Measurements from ENCODE around the gene FAM8A1. TPM values are rescaled to one million over a fixed set of nuclear protein-coding genes. Genes with fewer than 3 reads are reported as not detected.
A peak's percentile ranks its signal among the peaks of the same experiment; 100 is the strongest.

FAM8A1 gene
- total and polyA plus RNA-seq, 4 donors = 12.1 to 38.4 (median 18.0) TPM

DNA sequence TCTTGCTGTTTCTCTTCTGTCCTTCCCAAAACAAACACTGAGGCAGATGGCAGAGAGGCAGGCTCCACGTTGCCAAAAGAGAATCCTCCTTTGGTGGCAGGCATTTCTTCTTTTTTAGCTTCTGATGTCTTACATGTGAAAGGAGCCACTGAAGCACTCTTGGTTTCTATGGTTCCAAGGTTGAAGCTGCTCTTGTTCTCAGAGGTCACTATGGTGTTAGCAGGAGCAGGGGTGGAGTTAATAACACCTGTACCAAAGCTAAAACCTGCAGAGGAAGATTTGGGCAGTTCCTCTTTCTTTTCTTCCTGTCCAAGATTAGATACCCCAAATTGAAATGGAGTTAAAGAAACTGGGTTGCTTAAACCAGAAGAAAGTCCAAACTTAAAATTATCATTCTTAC is 28.8 kb downstream of the FAM8A1 start:
- H3K27ac ChIP-seq (ENCODE audit: low read depth in 1 of 2, low read length in 1 of 2) = no peak overlapping the region
- WGBS, 2 donors = 61 to 77% methylated on average over 1 of the region's 1 CpG

DNA sequence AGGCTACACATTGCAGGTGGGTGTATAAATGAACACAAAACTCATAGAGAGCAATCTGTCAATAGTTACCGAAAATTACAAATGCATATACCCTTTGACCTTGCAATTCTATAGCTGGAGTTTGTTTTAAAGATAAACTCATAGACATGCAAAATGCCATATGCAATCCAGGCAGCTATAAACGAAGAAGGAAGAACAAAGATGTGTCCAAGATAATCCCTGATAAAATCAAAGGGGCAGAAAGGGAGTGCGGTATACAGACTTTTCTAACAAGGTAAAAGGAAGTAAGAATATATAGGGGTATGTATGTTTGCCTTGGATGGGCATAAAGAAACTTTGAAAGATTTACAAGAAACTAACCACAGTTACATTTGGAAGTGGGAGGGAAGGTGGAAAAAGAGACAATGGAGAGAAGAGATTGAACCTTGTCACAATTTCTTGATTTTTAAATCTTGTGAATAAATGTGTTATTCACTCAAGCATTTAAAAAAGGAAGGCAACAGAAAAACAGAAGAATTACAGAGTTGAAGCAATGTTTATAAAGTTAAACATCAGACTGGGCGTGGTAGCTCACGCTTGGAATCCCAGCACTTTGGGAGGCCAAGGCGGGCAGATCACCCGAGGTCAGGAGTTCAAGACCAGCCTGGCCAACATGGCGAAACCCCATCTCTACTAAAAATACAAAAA is 29.9 kb downstream of the FAM8A1 start:
- H3K9me3 ChIP-seq (ENCODE audit: control insufficient read depth in 4 of 4, insufficient read depth in 3 of 4, low read length in 3 of 4) = no peaks in the 10 kb centered on the region
- peaks cover 0 to 14% (median 0%) of the 10 kb centered on the region in 5 donors for H3K4me1 ChIP-seq (ENCODE audit: control insufficient read depth in 5 of 5, insufficient read depth in 5 of 5, low read length in 5 of 5)
- 73 to 84% methylated on average over 8 of the region's 8 CpGs for WGBS, 2 donors
- H3K4me3 ChIP-seq = no peak overlapping the region
- no peak for TF ChIP-seq CTCF (IDR thresholded peaks at IDR 0.05; ENCODE audit: control extremely low read depth, extremely low read depth)
- ATAC-seq (ENCODE audit: insufficient read depth, low FRiP score) (no peak), DNase-seq (no peak)
- no peak overlapping the region for H3K9ac ChIP-seq (ENCODE audit: insufficient read depth in 1 of 2, low read length in 2 of 2)
- H3K27ac ChIP-seq (ENCODE audit: low read depth in 1 of 2, low read length in 1 of 2) = peak overlapping the region in 1 of 2 donors; percentile 53
- peaks cover 11 to 27% (median 18%) of the 10 kb centered on the region in 4 donors for H3K36me3 ChIP-seq (ENCODE audit: control insufficient read depth in 4 of 4, insufficient read depth in 4 of 4, low read length in 4 of 4)
- H3K27me3 ChIP-seq (ENCODE audit: control insufficient read depth in 3 of 3, insufficient read depth in 3 of 3, low read length in 2 of 3) = no peaks in the 10 kb centered on the region

More for the DNA sequence above, 28.8 kb downstream of the FAM8A1 start:
- Histone ChIP-seq H3K4me1 (ENCODE audit: control insufficient read depth in 5 of 5, insufficient read depth in 5 of 5, low read length in 5 of 5) (peaks cover 0 to 13% (median 0%) of the 10 kb centered on the region in 5 donors), H3K9ac (ENCODE audit: insufficient read depth in 1 of 2, low read length in 2 of 2) (no peak overlapping the region), H3K4me3 (no peak overlapping the region), H3K9me3 (ENCODE audit: control insufficient read depth in 4 of 4, insufficient read depth in 3 of 4, low read length in 3 of 4) (peaks cover 0 to 2% (median 0%) of the 10 kb centered on the region in 4 donors), H3K27me3 (ENCODE audit: control insufficient read depth in 3 of 3, insufficient read depth in 3 of 3, low read length in 2 of 3) (no peaks in the 10 kb centered on the region), H3K36me3 (ENCODE audit: control insufficient read depth in 4 of 4, insufficient read depth in 4 of 4, low read length in 4 of 4) (peaks cover 14 to 29% (median 20%) of the 10 kb centered on the region in 4 donors)
- no peak for ATAC-seq (ENCODE audit: insufficient read depth, low FRiP score)
- TF ChIP-seq CTCF (IDR thresholded peaks at IDR 0.05; ENCODE audit: control extremely low read depth, extremely low read depth) = no peak
- DNase-seq = no peak

GRCh38 chr6:17630511-17631073 is 30.5 kb downstream of the FAM8A1 start:
- peaks cover 8 to 27% (median 15%) of the 10 kb centered on the region in 4 donors for H3K36me3 ChIP-seq (ENCODE audit: control insufficient read depth in 4 of 4, insufficient read depth in 4 of 4, low read length in 4 of 4)
- H3K9ac ChIP-seq (ENCODE audit: insufficient read depth in 1 of 2, low read length in 2 of 2) = no peak overlapping the region
- TF ChIP-seq CTCF (IDR thresholded peaks at IDR 0.05; ENCODE audit: control extremely low read depth, extremely low read depth) = no peak
- no peaks in the 10 kb centered on the region for H3K27me3 ChIP-seq (ENCODE audit: control insufficient read depth in 3 of 3, insufficient read depth in 3 of 3, low read length in 2 of 3)
- H3K4me1 ChIP-seq (ENCODE audit: control insufficient read depth in 5 of 5, insufficient read depth in 5 of 5, low read length in 5 of 5) = peaks cover 0 to 14% (median 0%) of the 10 kb centered on the region in 5 donors
- DNase-seq (peak in 2 of 3 donors; percentile 33 to 57), ATAC-seq (ENCODE audit: insufficient read depth, low FRiP score) (no peak)
- H3K9me3 ChIP-seq (ENCODE audit: control insufficient read depth in 4 of 4, insufficient read depth in 3 of 4, low read length in 3 of 4) = no peaks in the 10 kb centered on the region
- peak overlapping the region in 1 of 2 donors; percentile 53 for H3K27ac ChIP-seq (ENCODE audit: low read depth in 1 of 2, low read length in 1 of 2)
- WGBS, 2 donors = 52 to 54% methylated on average over 5 of the region's 5 CpGs
- no peak overlapping the region for H3K4me3 ChIP-seq
